ENCODE data around the gene ZNF524.

The ZNF524 gene

GRCh38 chr19:55599842-55600661 lies at the start of gene ZNF524:
Gene ZNF524 (plus strand): TSS chr19:55600288. CDS start chr19:55602113, 1,825 bp downstream.
- Histone ChIP-seq H3K36me3 (ENCODE audit: control insufficient read depth, insufficient read depth, low read length) (peaks cover 3% of the 10 kb centered on the region), H3K9ac (ENCODE audit: low read depth, low read length) (peak within 1 kb of the TSS; percentile 98), H3K4me1 (ENCODE audit: control insufficient read depth, insufficient read depth, low read length) (peaks cover 16% of the 10 kb centered on the region)

GRCh38 chr19:55550321-55550650 lies 49.8 kb upstream of the ZNF524 start:
- peak overlapping the region; percentile 60 for H3K4me3 ChIP-seq (ENCODE audit: low read depth, low read length)
- H3K4me1 ChIP-seq (ENCODE audit: control insufficient read depth, insufficient read depth, low read length): peaks cover 10% of the 10 kb centered on the region

More at GRCh38 chr19:55599842-55600661, at the start of gene ZNF524:
- Histone ChIP-seq H3K4me3 (ENCODE audit: low read depth, low read length) (peak within 1 kb of the TSS; percentile 97), H3K9me3 (ENCODE audit: control insufficient read depth, insufficient read depth, low read length) (no peaks in the 10 kb centered on the region), H3K27me3 (ENCODE audit: control insufficient read depth, insufficient read depth, low read length) (no peaks in the 10 kb centered on the region)

GRCh38 chr19:55552206-55552605 lies 47.9 kb upstream of the ZNF524 start:
- Histone ChIP-seq H3K36me3 (ENCODE audit: control insufficient read depth, insufficient read depth, low read length) (no peaks in the 10 kb centered on the region), H3K9ac (ENCODE audit: low read depth, low read length) (no peak overlapping the region), H3K4me3 (ENCODE audit: low read depth, low read length) (no peak overlapping the region), H3K9me3 (ENCODE audit: control insufficient read depth, insufficient read depth, low read length) (no peaks in the 10 kb centered on the region), H3K4me1 (ENCODE audit: control insufficient read depth, insufficient read depth, low read length) (peaks cover 4% of the 10 kb centered on the region), H3K27me3 (ENCODE audit: control insufficient read depth, insufficient read depth, low read length) (no peaks in the 10 kb centered on the region)

More at GRCh38 chr19:55550321-55550650, 49.8 kb upstream of the ZNF524 start:
- H3K27me3 ChIP-seq (ENCODE audit: control insufficient read depth, insufficient read depth, low read length): no peaks in the 10 kb centered on the region
- H3K9me3 ChIP-seq (ENCODE audit: control insufficient read depth, insufficient read depth, low read length): no peaks in the 10 kb centered on the region
- H3K9ac ChIP-seq (ENCODE audit: low read depth, low read length): peak overlapping the region; percentile 47
- no peaks in the 10 kb centered on the region for H3K36me3 ChIP-seq (ENCODE audit: control insufficient read depth, insufficient read depth, low read length)

- Histone ChIP-seq H3K9me3 (ENCODE audit: control insufficient read depth, insufficient read depth, low read length) (no peaks in the 10 kb centered on the region), H3K36me3 (ENCODE audit: control insufficient read depth, insufficient read depth, low read length) (no peaks in the 10 kb centered on the region), H3K9ac (ENCODE audit: low read depth, low read length) (no peak overlapping the region), H3K4me1 (ENCODE audit: control insufficient read depth, insufficient read depth, low read length) (peaks cover 3% of the 10 kb centered on the region), H3K4me3 (ENCODE audit: low read depth, low read length) (no peak overlapping the region), H3K27me3 (ENCODE audit: control insufficient read depth, insufficient read depth, low read length) (no peaks in the 10 kb centered on the region)
These were observed 47.5 kb upstream of the ZNF524 start for GRCh38 chr19:55552620-55553019.

- Histone ChIP-seq H3K9me3 (ENCODE audit: control insufficient read depth, insufficient read depth, low read length) (no peaks in the 10 kb centered on the region), H3K36me3 (ENCODE audit: control insufficient read depth, insufficient read depth, low read length) (no peaks in the 10 kb centered on the region), H3K4me1 (ENCODE audit: control insufficient read depth, insufficient read depth, low read length) (peaks cover 3% of the 10 kb centered on the region), H3K4me3 (ENCODE audit: low read depth, low read length) (no peak overlapping the region), H3K27me3 (ENCODE audit: control insufficient read depth, insufficient read depth, low read length) (no peaks in the 10 kb centered on the region), H3K9ac (ENCODE audit: low read depth, low read length) (no peak overlapping the region)
These were observed 46.6 kb upstream of the ZNF524 start for GRCh38 chr19:55553217-55554182.

- Histone ChIP-seq H3K4me3 (ENCODE audit: low read depth, low read length) (no peak overlapping the region), H3K36me3 (ENCODE audit: control insufficient read depth, insufficient read depth, low read length) (no peaks in the 10 kb centered on the region), H3K9me3 (ENCODE audit: control insufficient read depth, insufficient read depth, low read length) (no peaks in the 10 kb centered on the region), H3K27me3 (ENCODE audit: control insufficient read depth, insufficient read depth, low read length) (no peaks in the 10 kb centered on the region), H3K9ac (ENCODE audit: low read depth, low read length) (no peak overlapping the region), H3K4me1 (ENCODE audit: control insufficient read depth, insufficient read depth, low read length) (peaks cover 3% of the 10 kb centered on the region)
These were observed 45.8 kb upstream of the ZNF524 start for GRCh38 chr19:55554302-55554701.

GRCh38 chr19:55554741-55555152 lies 45.3 kb upstream of the ZNF524 start:
- H3K4me1 ChIP-seq (ENCODE audit: control insufficient read depth, insufficient read depth, low read length): peaks cover 3% of the 10 kb centered on the region
- no peaks in the 10 kb centered on the region for H3K9me3 ChIP-seq (ENCODE audit: control insufficient read depth, insufficient read depth, low read length)
- H3K27me3 ChIP-seq (ENCODE audit: control insufficient read depth, insufficient read depth, low read length): no peaks in the 10 kb centered on the region
- H3K9ac ChIP-seq (ENCODE audit: low read depth, low read length): no peak overlapping the region
- H3K36me3 ChIP-seq (ENCODE audit: control insufficient read depth, insufficient read depth, low read length): no peaks in the 10 kb centered on the region
- no peak overlapping the region for H3K4me3 ChIP-seq (ENCODE audit: low read depth, low read length)

GRCh38 chr19:55559684-55560083 lies 40.4 kb upstream of the ZNF524 start:
- Histone ChIP-seq H3K9ac (ENCODE audit: low read depth, low read length) (no peak overlapping the region), H3K4me1 (ENCODE audit: control insufficient read depth, insufficient read depth, low read length) (no peaks in the 10 kb centered on the region), H3K9me3 (ENCODE audit: control insufficient read depth, insufficient read depth, low read length) (no peaks in the 10 kb centered on the region), H3K27me3 (ENCODE audit: control insufficient read depth, insufficient read depth, low read length) (no peaks in the 10 kb centered on the region), H3K4me3 (ENCODE audit: low read depth, low read length) (no peak overlapping the region), H3K36me3 (ENCODE audit: control insufficient read depth, insufficient read depth, low read length) (no peaks in the 10 kb centered on the region)

- H3K9ac ChIP-seq (ENCODE audit: low read depth, low read length): no peak overlapping the region
- no peaks in the 10 kb centered on the region for H3K4me1 ChIP-seq (ENCODE audit: control insufficient read depth, insufficient read depth, low read length)
- H3K27me3 ChIP-seq (ENCODE audit: control insufficient read depth, insufficient read depth, low read length): no peaks in the 10 kb centered on the region
- no peaks in the 10 kb centered on the region for H3K9me3 ChIP-seq (ENCODE audit: control insufficient read depth, insufficient read depth, low read length)
- H3K36me3 ChIP-seq (ENCODE audit: control insufficient read depth, insufficient read depth, low read length): no peaks in the 10 kb centered on the region
- no peak overlapping the region for H3K4me3 ChIP-seq (ENCODE audit: low read depth, low read length)
These were observed 36.8 kb upstream of the ZNF524 start for GRCh38 chr19:55563261-55563690.

- no peaks in the 10 kb centered on the region for H3K9me3 ChIP-seq (ENCODE audit: control insufficient read depth, insufficient read depth, low read length)
- no peaks in the 10 kb centered on the region for H3K36me3 ChIP-seq (ENCODE audit: control insufficient read depth, insufficient read depth, low read length)
- no peaks in the 10 kb centered on the region for H3K27me3 ChIP-seq (ENCODE audit: control insufficient read depth, insufficient read depth, low read length)
- no peak overlapping the region for H3K4me3 ChIP-seq (ENCODE audit: low read depth, low read length)
- no peak overlapping the region for H3K9ac ChIP-seq (ENCODE audit: low read depth, low read length)
- no peaks in the 10 kb centered on the region for H3K4me1 ChIP-seq (ENCODE audit: control insufficient read depth, insufficient read depth, low read length)
These were observed 33.3 kb upstream of the ZNF524 start for GRCh38 chr19:55566823-55567222.

- Histone ChIP-seq H3K27me3 (ENCODE audit: control insufficient read depth, insufficient read depth, low read length) (no peaks in the 10 kb centered on the region), H3K4me3 (ENCODE audit: low read depth, low read length) (no peak overlapping the region), H3K36me3 (ENCODE audit: control insufficient read depth, insufficient read depth, low read length) (no peaks in the 10 kb centered on the region), H3K9ac (ENCODE audit: low read depth, low read length) (no peak overlapping the region), H3K4me1 (ENCODE audit: control insufficient read depth, insufficient read depth, low read length) (no peaks in the 10 kb centered on the region), H3K9me3 (ENCODE audit: control insufficient read depth, insufficient read depth, low read length) (no peaks in the 10 kb centered on the region)
These were observed 32.3 kb upstream of the ZNF524 start for GRCh38 chr19:55567708-55568328.
